A673 (cell line): ENCODE measurements around the gene ZNFX1. TPM values are rescaled to one million over a fixed set of nuclear protein-coding genes. Genes with fewer than 3 reads are reported as not detected.

Experiments
- BruUV-seq: library from RNA; stranded (reverse); fragments of 400-500 nt; replicated peaks from 2 replicates; lab custom pipeline; 2021; lab: Mats Ljungman, UMichigan
- CTCF ChIA-PET: fragments of 300-600 bp; sonication (Branson Sonifier 250); formaldehyde crosslinking; loops from one replicate; lab custom pipeline; 2022; ENCODE audit warnings: antibody characterized with exemption; lab: Charles Lee
- POLR2A ChIA-PET: fragments of 300-600 bp; sonication (Branson Sonifier 250); formaldehyde crosslinking; loops from one replicate; lab custom pipeline; 2022; ENCODE audit warnings: antibody characterized with exemption; ENCODE audit not compliant: low non-redundant PET; lab: Charles Lee
- DNase-seq: peaks from one replicate; pipeline ENCODE4 v3.0.0-alpha.2; 2015; ENCODE audit warnings: low spot score
- H3K27ac ChIP-seq: fragments of 200-600 bp; sonication (generic); 2 replicates; pipeline ENCODE4 v1.5.1; 2016; ENCODE audit warnings: mixed run types, low read depth, mild to moderate bottlenecking, mixed read lengths, antibody characterized with exemption, low read length; ENCODE audit not compliant: poor library complexity, severe bottlenecking
- H3K27me3 ChIP-seq: fragments of 200-600 bp; sonication (generic); replicated peaks from 2 replicates; pipeline ENCODE4 v1.6.1; 2017; ENCODE audit warnings: mixed run types, low read depth, mild to moderate bottlenecking, mixed read lengths, antibody characterized with exemption, low read length; ENCODE audit not compliant: insufficient read depth, poor library complexity
- H3K36me3 ChIP-seq: fragments of 200-600 bp; sonication (generic); 2 replicates; pipeline ENCODE4 v1.6.1; 2016; ENCODE audit warnings: mixed run types, mild to moderate bottlenecking, mixed read lengths, antibody characterized with exemption, low read length; ENCODE audit not compliant: insufficient read depth, poor library complexity, severe bottlenecking
- H3K4me1 ChIP-seq: fragments of 200-600 bp; sonication (generic); 2 replicates; pipeline ENCODE4 v1.6.1; 2017; ENCODE audit warnings: mixed run types, mild to moderate bottlenecking, mixed read lengths, antibody characterized with exemption, low read length; ENCODE audit not compliant: insufficient read depth, poor library complexity, severe bottlenecking
- H3K4me3 ChIP-seq: fragments of 200-600 bp; sonication (generic); 2 replicates; pipeline ENCODE4 v1.5.1; 2016; ENCODE audit warnings: low read depth, mixed run types, mild to moderate bottlenecking, mixed read lengths, low read length; ENCODE audit not compliant: poor library complexity, severe bottlenecking
- H3K9me3 ChIP-seq: fragments of 200-600 bp; sonication (generic); 2 replicates; pipeline ENCODE4 v1.6.1; 2016; ENCODE audit warnings: mixed run types, low read depth, mild to moderate bottlenecking, mixed read lengths, antibody characterized with exemption, low read length; ENCODE audit not compliant: poor library complexity, severe bottlenecking
- EZH2 ChIP-seq: fragments of 200-600 bp; sonication (generic); IDR thresholded peaks from 2 replicates; pipeline ENCODE4 v1.6.1; 2017; ENCODE audit warnings: borderline replicate concordance, low read depth, mild to moderate bottlenecking, mixed read lengths, antibody characterized with exemption, low read length; ENCODE audit not compliant: poor library complexity, severe bottlenecking
- intact Hi-C: fragments of 100-400 bp; cut with micrococcal nuclease; formaldehyde crosslinking; loops from one replicate; pipeline ENCODE4 v1.10.0; 2022; ENCODE audit not compliant: unreplicated experiment
- total RNA-seq: library from RNA; stranded (reverse); gene quantifications from 2 replicates; pipeline ENCODE4 v1.2.3, GENCODE V29; 2021
- TF ChIP-seq, protein P1 (sequence below): fragments of 300-800, 200-600 bp; sonication (generic); conservative IDR thresholded peaks from 2 replicates; pipeline ENCODE4 v1.5.1; 2017; ENCODE audit warnings: low read depth, mild to moderate bottlenecking, antibody characterized with exemption, low read length, moderate library complexity, mixed read lengths

Gene ZNFX1
- total RNA-seq, 1 experiment from 2014 or later: 19.0 TPM

DNA sequence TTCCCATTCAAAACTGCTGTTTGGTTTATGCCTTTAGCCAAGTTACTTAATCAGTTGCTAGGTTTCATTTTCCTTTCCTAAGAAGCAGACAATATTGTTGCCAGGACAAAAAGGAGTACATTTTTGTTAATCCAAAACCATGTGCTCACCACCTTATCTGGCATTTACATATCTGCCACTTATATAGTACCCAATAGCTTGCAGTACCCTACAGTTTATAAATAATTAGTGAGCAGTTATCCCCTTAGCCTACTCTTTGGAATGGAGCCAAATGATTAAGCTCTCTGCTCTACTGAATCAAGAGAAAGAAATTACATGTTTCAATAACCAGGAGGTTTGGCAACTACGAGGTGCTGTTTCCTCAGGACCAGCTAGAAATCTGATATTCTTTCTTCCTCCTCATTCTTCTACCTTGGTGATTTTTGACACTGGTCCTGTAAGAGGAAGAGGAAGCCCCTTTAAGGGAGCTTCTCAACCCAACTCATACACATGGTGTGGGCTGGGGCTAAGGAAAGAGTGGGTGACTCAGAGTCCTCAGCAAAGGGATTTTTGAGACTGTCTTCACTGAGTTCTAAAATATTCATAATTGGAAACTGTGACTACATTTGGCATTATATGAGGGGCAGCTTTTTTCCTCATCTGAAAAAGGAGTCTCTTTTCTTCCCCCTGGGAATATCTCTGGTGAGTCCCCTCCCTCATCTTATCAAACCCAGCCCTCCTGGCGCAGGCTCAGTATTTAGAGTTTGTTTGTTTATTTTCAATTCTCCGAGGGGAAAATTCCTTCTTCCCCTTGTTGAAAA is 1.5 kb downstream of the ZNFX1 start:
- ChIA-PET POLR2A (interaction anchor here (0.6 kb wide), 1 partner anchor 22 kb away, joined by 3 read pairs; no protein-coding TSS in a partner anchor), CTCF (interaction anchor here (0.6 kb wide), 1 partner anchor 27 kb away, joined by 3 read pairs; no protein-coding TSS in a partner anchor)
- no peak for TF ChIP-seq EZH2
- TF ChIP-seq, protein P1, sequence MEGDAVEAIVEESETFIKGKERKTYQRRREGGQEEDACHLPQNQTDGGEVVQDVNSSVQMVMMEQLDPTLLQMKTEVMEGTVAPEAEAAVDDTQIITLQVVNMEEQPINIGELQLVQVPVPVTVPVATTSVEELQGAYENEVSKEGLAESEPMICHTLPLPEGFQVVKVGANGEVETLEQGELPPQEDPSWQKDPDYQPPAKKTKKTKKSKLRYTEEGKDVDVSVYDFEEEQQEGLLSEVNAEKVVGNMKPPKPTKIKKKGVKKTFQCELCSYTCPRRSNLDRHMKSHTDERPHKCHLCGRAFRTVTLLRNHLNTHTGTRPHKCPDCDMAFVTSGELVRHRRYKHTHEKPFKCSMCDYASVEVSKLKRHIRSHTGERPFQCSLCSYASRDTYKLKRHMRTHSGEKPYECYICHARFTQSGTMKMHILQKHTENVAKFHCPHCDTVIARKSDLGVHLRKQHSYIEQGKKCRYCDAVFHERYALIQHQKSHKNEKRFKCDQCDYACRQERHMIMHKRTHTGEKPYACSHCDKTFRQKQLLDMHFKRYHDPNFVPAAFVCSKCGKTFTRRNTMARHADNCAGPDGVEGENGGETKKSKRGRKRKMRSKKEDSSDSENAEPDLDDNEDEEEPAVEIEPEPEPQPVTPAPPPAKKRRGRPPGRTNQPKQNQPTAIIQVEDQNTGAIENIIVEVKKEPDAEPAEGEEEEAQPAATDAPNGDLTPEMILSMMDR: no peak
- TSS peak; percentile 55 for BruUV-seq
- DNase-seq: peak; percentile 71
- Histone ChIP-seq H3K4me3 (peak overlapping the region; percentile 81), H3K9me3 (peaks cover 16% of the 10 kb centered on the region), H3K4me1 (no peaks in the 10 kb centered on the region), H3K27me3 (no peaks in the 10 kb centered on the region), H3K27ac (peak overlapping the region; percentile 94), H3K36me3 (peaks cover 60% of the 10 kb centered on the region)
- intact Hi-C loops: no loop called here

GRCh38 chr20:49275636-49276035 is 2.2 kb downstream of the ZNFX1 start:
- no peak overlapping the region for H3K4me3 ChIP-seq

DNA sequence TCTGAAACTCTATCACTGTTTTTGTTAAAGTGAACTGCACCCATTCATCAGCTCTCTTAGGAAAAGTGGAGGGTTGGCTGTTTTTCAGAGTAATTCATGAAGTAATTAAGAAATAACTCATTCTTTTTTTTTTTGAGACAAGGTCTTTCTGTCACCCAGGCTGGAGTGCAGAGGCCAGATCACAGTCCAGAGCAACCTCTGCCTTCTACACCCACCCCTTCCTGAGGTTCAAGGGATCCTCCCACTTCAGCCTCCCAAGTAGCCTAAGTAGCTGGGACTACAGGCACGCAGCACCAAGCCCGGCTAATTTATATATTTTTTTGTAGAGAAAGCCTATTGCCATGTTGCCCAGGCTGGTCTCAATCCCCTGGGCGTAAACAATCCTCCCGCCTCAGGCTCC is 2.6 kb downstream of the ZNFX1 start:
- Histone ChIP-seq H3K27me3 (no peaks in the 10 kb centered on the region), H3K9me3 (peaks cover 5% of the 10 kb centered on the region), H3K27ac (peak overlapping the region; percentile 6), H3K4me3 (no peak overlapping the region), H3K36me3 (peaks cover 59% of the 10 kb centered on the region), H3K4me1 (no peaks in the 10 kb centered on the region)
- TF ChIP-seq EZH2: no peak
- TF ChIP-seq, protein P1: no peak
- intact Hi-C loops: no loop called here
- BruUV-seq: no TSS peak
- ChIA-PET CTCF (no interaction called here), POLR2A (no interaction called here)
- DNase-seq: no peak

More at GRCh38 chr20:49275636-49276035, 2.2 kb downstream of the ZNFX1 start:
- H3K27me3 ChIP-seq: no peaks in the 10 kb centered on the region
- H3K9me3 ChIP-seq: peaks cover 9% of the 10 kb centered on the region
- TF ChIP-seq, protein P1: no peak
- TF ChIP-seq EZH2: no peak
- intact Hi-C loops: no loop called here
- H3K4me1 ChIP-seq: no peaks in the 10 kb centered on the region
- CTCF ChIA-PET: interaction anchor here (0.6 kb wide), 1 partner anchor 27 kb away, joined by 3 read pairs; no protein-coding TSS in a partner anchor
- DNase-seq: no peak
- BruUV-seq: no TSS peak
- POLR2A ChIA-PET: no interaction called here
- peaks cover 60% of the 10 kb centered on the region for H3K36me3 ChIP-seq
- H3K27ac ChIP-seq: peak overlapping the region; percentile 6
